K562 (cell line): ENCODE measurements around the gene MVB12B. TPM values are rescaled to one million over a fixed set of nuclear protein-coding genes. Genes with fewer than 3 reads are reported as not detected.

Source experiments
- ARID2 ChIP-seq: fragments of 450-650 bp; IDR thresholded peaks from 2 replicates; pipeline ENCODE4 v1.6.1; 2017; ENCODE audit warnings: antibody characterized with exemption, mild to moderate bottlenecking
- CREB1 ChIP-seq, 2 experiments: sonication (generic) in 1 of 2; formaldehyde crosslinking in 1 of 2; IDR thresholded peaks; 2 replicates each; pipeline versions ENCODE4 v1.6.1 to v1.8.0; 2012 to 2022; ENCODE audit warnings: inconsistent platforms in 1 of 2, mild to moderate bottlenecking in 1 of 2, missing genetic modification reagents in 1 of 2, moderate library complexity in 1 of 2
- CREM ChIP-seq: IDR thresholded peaks from 2 replicates; pipeline ENCODE4 v1.6.1; 2014; ENCODE audit warnings: antibody characterized with exemption, low read depth
- CTCF ChIP-seq, 3 experiments: IDR thresholded peaks in 2 of 3; conservative IDR thresholded peaks in 1 of 3; 2 replicates each; pipeline ENCODE4 v1.5.1; 2011 to 2012; ENCODE audit warnings: low read length in 3 of 3, mild to moderate bottlenecking in 3 of 3, control low read depth in 2 of 3, improper control_type of control experiment in 1 of 3, inconsistent platforms in 1 of 3, low read depth in 1 of 3, mixed read lengths in 1 of 3, moderate library complexity in 1 of 3; ENCODE audit not compliant: insufficient read depth in 2 of 3
- CTCFL ChIP-seq: IDR thresholded peaks from 2 replicates; pipeline ENCODE4 v1.6.1; 2011; ENCODE audit warnings: borderline replicate concordance, low read depth, mild to moderate bottlenecking, moderate library complexity, low read length; ENCODE audit not compliant: insufficient read depth, poor library complexity, severe bottlenecking
- DEAF1 ChIP-seq: fragments of 450-650 bp; formaldehyde crosslinking; IDR thresholded peaks from 2 replicates; pipeline ENCODE4 v1.4.0; 2020; ENCODE audit warnings: mild to moderate bottlenecking, moderate library complexity
- DPF2 ChIP-seq: fragments of 450-650 bp; IDR thresholded peaks from 2 replicates; pipeline ENCODE4 v1.6.1; 2016
- EGR1 ChIP-seq: fragments of 450-650 bp; conservative IDR thresholded peaks from 2 replicates; pipeline ENCODE4 v1.6.1; 2017; ENCODE audit warnings: mild to moderate bottlenecking
- FOXK2 ChIP-seq, 2 experiments: fragments of 450-650 bp; IDR thresholded peaks in 1 of 2; conservative IDR thresholded peaks in 1 of 2; 2 replicates each; pipeline ENCODE4 v1.6.1; 2016; ENCODE audit warnings: low read depth in 2 of 2, mild to moderate bottlenecking in 1 of 2
- GATAD2A ChIP-seq: fragments of 450-650 bp; IDR thresholded peaks from 2 replicates; pipeline ENCODE4 v1.6.1; 2017
- KLF16 ChIP-seq: IDR thresholded peaks from 2 replicates; pipeline ENCODE4 v1.6.1; 2016; ENCODE audit warnings: antibody characterized with exemption
- MECOM ChIP-seq: fragments of 250-450 bp; sonication (Bioruptor Pico); IDR thresholded peaks from 2 replicates; pipeline ENCODE4 v1.8.0; 2022; ENCODE audit warnings: inconsistent platforms
- MEF2D ChIP-seq: conservative IDR thresholded peaks from 2 replicates; pipeline ENCODE4 v1.6.1; 2016; ENCODE audit warnings: low read depth, missing genetic modification characterization, missing compliant biosample characterization
- MYC ChIP-seq, 2 experiments: fragments of 250-450 bp in 1 of 2; sonication (Bioruptor Pico) in 1 of 2; IDR thresholded peaks; 2 replicates each; pipeline versions ENCODE4 v1.5.1 to v1.6.1; 2012 to 2021; ENCODE audit warnings: low read depth in 2 of 2, borderline replicate concordance in 1 of 2, improper control_type of control experiment in 1 of 2, low read length in 1 of 2, mild to moderate bottlenecking in 1 of 2, moderate library complexity in 1 of 2
- PPARD ChIP-seq: fragments of 250-450 bp; sonication (Bioruptor Pico); IDR thresholded peaks from 2 replicates; pipeline ENCODE4 v1.8.0; 2022; ENCODE audit warnings: inconsistent platforms, mild to moderate bottlenecking, moderate library complexity
- RB1 ChIP-seq: fragments of 450-650 bp; IDR thresholded peaks from 2 replicates; pipeline ENCODE4 v1.6.1; 2017; ENCODE audit warnings: low read depth, mild to moderate bottlenecking
- SP1 ChIP-seq: sonication (generic); formaldehyde crosslinking; IDR thresholded peaks from 2 replicates; pipeline ENCODE4 v1.8.1; 2022; ENCODE audit warnings: mild to moderate bottlenecking, missing genetic modification reagents
- ZC3H8 ChIP-seq: fragments of 450-650 bp; IDR thresholded peaks from 2 replicates; pipeline ENCODE4 v1.6.1; 2017
- ZNF224 ChIP-seq: sonication (generic); formaldehyde crosslinking; IDR thresholded peaks from 2 replicates; pipeline ENCODE4 v1.8.0; 2022; ENCODE audit warnings: mild to moderate bottlenecking, missing genetic modification reagents
- ZNF274 ChIP-seq: IDR thresholded peaks from 2 replicates; pipeline ENCODE4 v1.6.1; 2011; ENCODE audit warnings: low read depth, mild to moderate bottlenecking, low read length, moderate library complexity, borderline replicate concordance
- ZNF696 ChIP-seq: fragments of 250-450 bp; sonication (Bioruptor Pico); conservative IDR thresholded peaks from 2 replicates; pipeline ENCODE4 v1.4.0; 2020; ENCODE audit warnings: mild to moderate bottlenecking, moderate library complexity
- ZZZ3 ChIP-seq: fragments of 450-650 bp; IDR thresholded peaks from 2 replicates; pipeline ENCODE4 v1.6.1; 2016; ENCODE audit warnings: antibody characterized with exemption, mild to moderate bottlenecking, moderate library complexity
- polyA plus RNA-seq, 8 experiments: library from polyadenylated mRNA; depleted of rRNA in 4 of 8; stranded (reverse) in 5 of 8; unstranded in 3 of 8; fragments of >200 nt; fragmentation: Nextera tagmentation in 2 of 8; fragmentation: Illumina TruSeq in 1 of 8; extraction: Ambion mirVana in 2 of 8; extraction: Trizol in 1 of 8; gene quantifications; 2 replicates each; pipeline versions ENCODE4 v1.2.1 to v1.2.3, GENCODE V29; 2011 to 2014; ENCODE audit warnings: inconsistent platforms in 1 of 8, missing spikeins in 1 of 8
- total RNA-seq, 7 experiments: library from RNA; depleted of rRNA in 6 of 7; stranded (reverse); fragments of >200 nt in 6 of 7; fragmentation: Illumina TruSeq in 2 of 7; extraction: Trizol in 2 of 7; gene quantifications; 2 replicates each; pipeline versions ENCODE4 v1.2.1 to v1.2.3, GENCODE V29; 2011 to 2021; ENCODE audit warnings: low replicate concordance in 1 of 7

MVB12B gene
- total and polyA plus RNA-seq, 9 of the 15 experiments (the other 6 are each of a cell fraction or from before 2014, with no cell fraction given), result not detected

GRCh38 chr9:126398403-126399058 is 71.9 kb downstream of the MVB12B start (continued):
- TF ChIP-seq ZZZ3 (no peak), CTCF (IDR thresholded peaks at IDR 0.05 in 2 of 3, conservative IDR thresholded peaks at IDR 0.05 in 1 of 3; ENCODE audit: insufficient read depth in 2 of 3, low read depth in 1 of 3, low read length in 3 of 3) (peak; percentile 89 to 98 (median 92)), GATAD2A (no peak), MYC (IDR thresholded peaks at IDR 0.05; ENCODE audit: low read depth, low read length) (0 out of 2 replicates have a peak, but pooled peaks have one; percentile 38), MYC (CRISPR knock-in tag; IDR thresholded peaks at IDR 0.05; ENCODE audit: borderline replicate concordance, low read depth) (no peak), RB1 (peak; percentile 62; the same call in 1 of the 2 replicates), CREM (peak; percentile 46; the same call in 1 of the 2 replicates), CREB1 (IDR thresholded peaks at IDR 0.05) (no peak), CREB1 (CRISPR knock-in tag; IDR thresholded peaks at IDR 0.05) (peak; percentile 28; the same call in 1 of the 2 replicates), CTCFL (peak; percentile 16), ZC3H8 (no peak), EGR1 (0 out of 2 replicates have a peak, but pooled peaks have one; percentile 11), DPF2 (no peak), DEAF1 (peak; percentile 60; the same call in 1 of the 2 replicates), SP1 (no peak), MECOM (CRISPR knock-in tag) (no peak), MEF2D (tag) (no peak), PPARD (CRISPR knock-in tag) (no peak), ARID2 (0 out of 2 replicates have a peak, but pooled peaks have one; percentile 23), KLF16 (peak; percentile 37; the same call in 1 of the 2 replicates), ZNF696 (CRISPR knock-in tag) (no peak), ZNF274 (no peak), ZNF224 (CRISPR knock-in tag) (no peak), FOXK2 (conservative IDR thresholded peaks at IDR 0.05 in 1 of 2, IDR thresholded peaks at IDR 0.05 in 1 of 2; ENCODE audit: low read depth in 2 of 2) (no peak)
